Myocyte (in vitro differentiated cells): Measurements from ENCODE around the gene DNM2. TPM values are rescaled to one million over a fixed set of nuclear protein-coding genes. Genes with fewer than 3 reads are reported as not detected.

ENCODE experiments used
- DNase-seq: peaks from one replicate; pipeline ENCODE4 v3.0.0-alpha.2; 2012; ENCODE audit warnings: low read depth
- total RNA-seq: library from RNA; depleted of rRNA; stranded (reverse); fragments of >200 nt; gene quantifications from 2 replicates; pipeline ENCODE4 v1.2.3, GENCODE V29; 2014

Gene DNM2
- total RNA-seq, 1 donor from 2014 or later: 71.8 TPM

- no peak for DNase-seq
These were observed 27.5 kb upstream of the DNM2 start for GRCh38 chr19:10690341-10690781.

- no peak for DNase-seq
These were observed 26.5 kb upstream of the DNM2 start for GRCh38 chr19:10691178-10691881.

- DNase-seq: no peak
These were observed 26.0 kb upstream of the DNM2 start for GRCh38 chr19:10691883-10692282.

GRCh38 chr19:10692673-10693264 is 25.1 kb upstream of the DNM2 start:
- no peak for DNase-seq

GRCh38 chr19:10694706-10695307 is 23.1 kb upstream of the DNM2 start:
- DNase-seq: no peak

- DNase-seq: peak; percentile 70
These were observed 22.2 kb upstream of the DNM2 start for GRCh38 chr19:10695401-10696398.

GRCh38 chr19:10699650-10700335 is 18.1 kb upstream of the DNM2 start:
- peak; percentile 65 for DNase-seq

- DNase-seq: peak; percentile 24
These were observed 15.8 kb upstream of the DNM2 start for GRCh38 chr19:10701955-10702525.

- no peak for DNase-seq
These were observed 10.9 kb upstream of the DNM2 start for GRCh38 chr19:10706990-10707389.

- no peak for DNase-seq
These were observed 10.4 kb upstream of the DNM2 start for GRCh38 chr19:10707440-10707839.

GRCh38 chr19:10708291-10708690 is 9.6 kb upstream of the DNM2 start:
- DNase-seq: no peak

- DNase-seq: no peak
These were observed 5.8 kb upstream of the DNM2 start for GRCh38 chr19:10712045-10712444.

- DNase-seq: no peak
These were observed 5.1 kb upstream of the DNM2 start for GRCh38 chr19:10712754-10713153.

- no peak for DNase-seq
These were observed 4.6 kb upstream of the DNM2 start for GRCh38 chr19:10713317-10713716.

- DNase-seq: no peak
These were observed 874 bp upstream of the DNM2 start for GRCh38 chr19:10717054-10717355.

- peak; percentile 52 for DNase-seq
These were observed 622 bp downstream of the DNM2 start for GRCh38 chr19:10718205-10719196.

- DNase-seq: no peak
These were observed 1.6 kb downstream of the DNM2 start for GRCh38 chr19:10719466-10719961.

- no peak for DNase-seq
These were observed 2.8 kb downstream of the DNM2 start for GRCh38 chr19:10720607-10721125.

- no peak for DNase-seq
These were observed 5.7 kb downstream of the DNM2 start for GRCh38 chr19:10723591-10723990.
